GM19025 (cell line): ENCODE data around the gene ARMC8.

ENCODE experiments used
- ATAC-seq: cut with Tn5 transposase; IDR thresholded peaks from one replicate; pipeline ENCODE4 v1.9.1; 2021; ENCODE audit warnings: mild to moderate bottlenecking, low read depth, moderate library complexity; ENCODE audit not compliant: unreplicated experiment

The ARMC8 gene

DNA sequence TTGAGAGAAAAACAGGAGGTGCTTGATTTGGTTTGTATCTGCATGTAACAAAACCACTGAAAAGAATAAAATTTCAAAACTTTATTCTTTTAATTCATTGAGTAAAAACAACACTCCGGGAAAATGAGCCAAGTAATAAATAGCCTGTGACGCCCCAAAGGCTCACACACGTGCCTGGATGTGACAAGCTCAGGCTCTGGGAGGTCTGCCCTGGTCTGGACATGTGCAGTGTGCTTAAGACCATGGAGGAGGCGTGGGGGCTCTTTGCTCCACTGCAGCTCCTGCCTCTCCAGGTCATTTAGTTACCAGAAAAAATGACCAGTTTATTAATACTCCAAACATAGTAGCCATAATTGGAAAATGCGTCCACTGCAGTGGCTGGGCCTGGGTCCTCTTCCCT lies 151.1 kb downstream of the ARMC8 start:
- no peak for ATAC-seq

DNA sequence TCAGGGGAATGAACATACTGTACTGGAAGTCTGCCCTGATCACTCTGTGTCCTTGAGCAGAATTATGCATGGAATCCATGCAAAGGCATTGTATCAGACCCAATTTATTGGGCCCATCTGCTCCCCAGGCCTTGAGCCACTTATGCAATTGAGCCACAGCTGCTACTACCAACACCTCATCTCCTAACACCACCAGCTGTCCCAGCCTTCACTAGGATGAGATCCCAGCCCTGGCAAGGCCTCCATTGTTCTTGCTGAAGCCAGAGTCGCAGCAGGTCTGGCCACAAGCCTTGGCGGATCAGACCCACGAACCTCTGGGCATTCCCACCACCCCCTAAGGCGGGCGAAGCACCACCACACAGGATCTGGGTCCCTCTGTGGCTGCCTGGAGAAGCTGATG lies 151.7 kb downstream of the ARMC8 start:
- no peak for ATAC-seq

DNA sequence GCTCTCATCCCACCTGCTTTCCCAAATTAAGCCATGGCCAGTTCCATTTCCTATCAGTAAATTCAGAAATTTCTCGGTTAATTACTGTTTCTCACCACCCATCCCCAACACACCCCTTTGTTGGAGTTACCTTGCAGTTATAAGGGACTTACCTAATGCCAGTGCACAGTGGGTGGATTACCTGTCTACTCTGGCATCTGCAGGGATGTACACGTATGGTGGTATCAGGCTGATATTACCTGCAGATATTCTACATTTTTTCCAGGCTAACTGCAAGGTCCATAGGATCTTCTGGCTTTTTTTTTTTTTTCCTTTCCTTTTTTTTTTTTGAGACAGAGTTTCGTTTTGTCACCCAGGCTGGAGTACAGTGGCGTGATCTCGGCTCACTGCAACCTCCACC lies 153.4 kb downstream of the ARMC8 start:
- no peak for ATAC-seq

DNA sequence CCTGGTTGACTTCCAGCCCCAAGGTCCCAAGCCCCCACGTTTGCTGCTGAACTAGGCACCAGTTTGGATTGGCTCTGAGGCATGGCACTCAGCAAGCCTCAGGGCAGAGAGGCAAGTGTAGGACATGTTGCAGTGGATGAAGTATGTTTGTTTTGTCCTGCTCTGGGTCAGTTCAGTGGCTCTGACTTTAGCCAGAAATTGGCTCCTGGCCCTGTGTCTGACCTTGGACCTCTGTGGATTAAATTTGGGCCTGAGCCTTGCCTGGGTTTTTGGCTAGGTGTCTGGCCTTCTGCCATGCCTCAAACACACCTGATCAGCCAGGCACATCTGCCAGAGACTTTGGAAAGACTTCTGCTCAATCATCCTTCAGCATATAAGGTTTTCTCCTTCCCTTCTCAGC lies 157.7 kb downstream of the ARMC8 start:
- ATAC-seq: no peak
